Right kidney (tissue), 1 donor: ENCODE data around the gene SMC4.

Source experiments
- DNase-seq: peaks from one replicate; pipeline ENCODE4 v3.0.0-alpha.2; 2016

SMC4 gene

DNA sequence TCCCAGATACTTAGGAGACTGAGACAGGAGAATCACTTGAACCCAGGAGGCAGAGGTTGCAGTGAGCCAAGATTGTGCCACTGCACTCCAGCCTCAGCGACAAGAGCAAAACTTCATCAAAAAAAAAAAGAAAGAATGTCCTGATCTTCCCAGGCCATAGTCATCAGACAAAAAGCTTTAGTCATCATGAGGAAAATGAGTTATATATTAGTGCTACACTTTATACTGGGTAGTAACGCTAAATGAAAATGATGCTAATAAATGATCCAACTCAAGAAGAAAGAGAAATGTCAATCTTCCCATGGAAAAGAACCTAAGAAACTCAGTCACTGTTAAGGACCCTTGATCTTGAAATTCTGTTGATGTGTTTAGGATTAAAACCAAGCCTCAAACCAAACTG lies 76.4 kb downstream of the SMC4 start:
- no peak for DNase-seq

DNA sequence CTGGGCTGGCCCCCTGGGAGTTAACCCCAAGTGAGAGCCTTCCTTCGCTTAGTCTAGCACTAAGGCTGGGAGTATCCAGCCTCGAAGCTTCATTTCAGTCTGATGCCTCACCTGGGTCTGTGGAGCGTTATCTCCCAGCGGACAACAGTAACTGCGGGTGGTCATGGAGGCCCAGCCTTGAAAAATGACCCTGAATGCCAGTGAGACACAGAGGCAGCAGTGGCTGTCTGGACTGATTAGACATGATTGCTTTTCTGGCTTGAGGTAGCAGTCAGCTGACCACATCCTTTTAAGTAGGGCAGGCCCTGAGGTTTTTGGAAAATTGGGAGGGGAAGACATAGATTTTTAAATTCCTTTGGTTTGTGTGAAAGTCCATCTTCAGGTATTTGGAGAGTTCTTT lies 78.3 kb downstream of the SMC4 start:
- DNase-seq, result no peak

DNA sequence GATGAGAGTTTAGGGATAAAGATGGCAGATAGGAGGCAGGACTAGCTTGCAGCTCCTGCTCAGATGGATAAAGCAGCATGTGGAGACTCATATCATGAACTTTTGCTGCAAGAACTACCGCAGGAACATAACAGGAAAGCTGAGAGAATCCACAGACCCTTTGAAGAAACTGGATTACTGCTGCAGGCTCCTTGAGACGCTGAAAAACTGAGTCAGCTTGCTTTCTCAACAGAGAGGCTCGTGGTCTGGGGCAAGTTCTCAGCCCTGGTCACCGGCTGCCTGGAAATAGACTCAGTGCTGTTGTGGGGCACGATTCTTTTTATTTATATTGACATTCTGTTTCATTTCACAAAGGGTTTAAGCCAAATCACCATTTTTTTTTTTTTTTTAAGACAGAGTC lies 78.9 kb downstream of the SMC4 start:
- no peak for DNase-seq

DNA sequence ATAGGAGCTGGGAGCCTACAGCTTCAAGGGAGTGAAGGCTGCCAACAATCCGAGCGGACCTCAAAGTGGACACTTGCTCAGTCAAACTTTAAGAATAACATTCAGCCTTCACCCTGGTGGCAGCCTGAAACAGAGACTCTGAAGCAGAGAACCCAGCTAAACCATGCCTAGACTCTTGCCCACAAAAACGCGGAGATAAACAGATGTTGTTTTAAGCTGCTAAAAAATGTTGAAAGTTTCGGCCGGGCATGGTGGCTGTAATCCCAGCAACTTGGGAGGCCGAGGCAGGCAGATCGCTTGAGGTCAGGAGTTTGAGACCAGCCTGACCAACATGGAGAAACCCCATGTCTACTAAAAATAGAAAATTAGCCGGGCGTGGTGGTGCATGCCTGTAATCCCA lies 79.9 kb downstream of the SMC4 start:
- DNase-seq, result no peak

DNA sequence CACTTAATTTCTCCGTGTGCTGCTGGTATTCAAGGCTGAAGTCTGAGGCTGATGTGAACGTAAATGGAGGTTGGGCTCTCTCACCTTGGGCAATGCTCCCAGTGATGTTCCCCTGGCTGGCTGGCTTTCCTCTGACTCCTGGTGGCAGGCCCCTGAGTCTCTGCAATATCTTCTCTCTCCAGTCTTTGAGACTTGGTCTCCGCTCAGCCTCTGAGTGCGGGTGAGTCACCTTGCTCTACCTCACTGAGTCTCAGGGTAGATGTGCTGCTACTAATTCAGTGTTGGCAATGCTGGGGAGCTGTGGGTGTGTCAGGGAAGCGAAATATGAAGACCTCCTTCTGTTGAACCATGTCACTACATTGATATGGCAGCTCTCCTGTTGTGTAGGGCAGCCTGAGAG lies 81.5 kb downstream of the SMC4 start:
- no peak for DNase-seq

DNA sequence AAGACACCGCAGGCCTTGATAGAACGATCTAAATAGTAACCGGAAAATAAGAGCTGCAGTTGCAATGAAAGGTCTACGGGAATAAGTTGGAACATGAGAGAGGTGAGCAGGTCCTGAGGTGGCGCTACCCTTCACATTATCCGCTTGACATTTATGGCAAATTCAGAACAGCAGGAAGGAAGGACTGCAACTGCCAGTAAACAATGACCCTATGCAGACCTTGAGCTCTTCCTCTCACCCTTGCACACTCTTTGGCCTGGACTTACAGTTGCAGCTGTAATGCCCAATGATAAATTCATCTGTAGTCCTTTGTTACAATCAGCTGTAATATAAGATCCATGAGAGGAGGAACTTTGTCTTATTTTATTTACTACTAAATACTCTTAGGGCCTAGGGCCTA lies 82.4 kb downstream of the SMC4 start:
- no peak for DNase-seq

DNA sequence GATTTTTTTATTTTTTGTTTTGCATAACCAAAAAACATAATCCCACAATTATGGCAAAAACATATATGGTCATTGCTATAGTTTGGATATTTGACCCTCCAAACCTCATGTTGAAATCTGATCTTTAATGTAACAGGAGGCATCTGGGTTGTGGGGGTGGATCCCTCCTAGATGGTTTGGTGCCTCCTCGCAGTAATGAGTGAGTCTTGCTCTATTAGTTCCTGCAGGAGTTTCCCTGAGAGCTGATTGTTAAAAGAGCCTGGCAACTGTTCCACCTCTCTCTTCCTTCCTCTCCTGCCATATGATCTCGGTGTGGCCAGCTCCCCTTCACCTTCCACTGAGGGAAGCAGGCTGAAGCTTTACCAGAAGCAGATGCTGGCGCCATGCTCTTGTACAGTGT lies 83.3 kb downstream of the SMC4 start:
- no peak for DNase-seq
